Gastrocnemius medialis (tissue), 4 donors: ENCODE data around the gene MT1A. TPM values are rescaled to one million over a fixed set of nuclear protein-coding genes. Genes with fewer than 3 reads are reported as not detected.

Experiments
- ATAC-seq, 2 donors: fragments of 150-250 bp; one replicate each; pipeline ENCODE4 v1.9.1; 2016
- DNase-seq, 2 donors: peaks; one replicate each; pipeline ENCODE4 v3.0.0-alpha.2; 2019
- H3K27ac ChIP-seq, 4 donors: fragments of 200-600 bp; sonication (generic); 1 replicate in 1 of 4; 2 replicates in 3 of 4; pipeline ENCODE4 v1.5.1; 2016 to 2018; ENCODE audit warnings: mild to moderate bottlenecking in 2 of 4, moderate library complexity in 1 of 4
- H3K27me3 ChIP-seq, 3 donors: fragments of 200-600 bp; sonication (generic) in 2 of 3; 1 replicate in 1 of 3; 2 replicates in 2 of 3; pipeline versions ENCODE4 v1.5.1 to v1.6.0; 2016 to 2019; ENCODE audit warnings: mild to moderate bottlenecking in 1 of 3, moderate library complexity in 1 of 3
- H3K36me3 ChIP-seq, 2 donors: fragments of 200-600 bp; sonication (generic) in 1 of 2; one replicate each; pipeline ENCODE4 v1.5.1; 2017 to 2018
- H3K4me1 ChIP-seq, 2 donors: fragments of 200-600 bp; sonication (generic) in 1 of 2; one replicate each; pipeline ENCODE4 v1.5.1; 2016 to 2017; ENCODE audit warnings: mild to moderate bottlenecking in 2 of 2
- H3K4me3 ChIP-seq, 4 donors: fragments of 200-600 bp; sonication (generic) in 3 of 4; 1 replicate in 1 of 4; 2 replicates in 3 of 4; pipeline ENCODE4 v1.5.1; 2016 to 2019; ENCODE audit warnings: mild to moderate bottlenecking in 2 of 4
- H3K9me3 ChIP-seq, 3 donors: fragments of 200-600 bp; sonication (generic) in 2 of 3; 1 replicate in 1 of 3; 2 replicates in 2 of 3; pipeline ENCODE4 v1.5.1; 2016 to 2019
- CTCF ChIP-seq, 5 experiments: fragments of 450-650 bp in 3 of 5; fragments of 200-600 bp in 2 of 5; sonication (generic) in 2 of 5; IDR thresholded peaks in 4 of 5; conservative IDR thresholded peaks in 1 of 5; 1 replicate in 4 of 5; 2 replicates in 1 of 5; pipeline ENCODE4 v1.5.1; 2016 to 2019; ENCODE audit warnings: antibody characterized with exemption in 5 of 5, mild to moderate bottlenecking in 3 of 5, moderate library complexity in 3 of 5
- POLR2A ChIP-seq, 2 donors: fragments of 450-650 bp; IDR thresholded peaks; one replicate each; pipeline ENCODE4 v1.6.1; 2017; ENCODE audit warnings: antibody characterized with exemption in 2 of 2, mild to moderate bottlenecking in 2 of 2, moderate library complexity in 2 of 2
- in situ Hi-C, 4 donors: fragments of 200-750 bp; cut with MboI; loops; one replicate each; pipeline versions ENCODE4 v1.15.0 to v1.8.0; 2017; ENCODE audit warnings: low sequenced_read_pairs in 4 of 4
- intact Hi-C: fragments of 100-400 bp; cut with DNase I; formaldehyde crosslinking; loops from one replicate; pipeline ENCODE4 v1.15.1; 2023; ENCODE audit warnings: low total_unique reads
- total RNA-seq, 4 donors: library from RNA; depleted of rRNA; stranded (reverse); fragments of >200 nt; gene quantifications; one replicate each; pipeline versions ENCODE4 v1.1.0 to v1.2.3, GENCODE V29; 2016

Gene MT1A
- total RNA-seq, 4 donors from 2014 or later = 17.3 to 34.9 (median 20.2) TPM; not detected in 1

- DNase-seq (no peak), ATAC-seq (no peak)
- intact Hi-C loops (no loop called here), in situ Hi-C loops (no loop called here)
- no peaks in the 10 kb centered on the region for H3K9me3 ChIP-seq
- H3K27me3 ChIP-seq = peaks cover 2 to 8% (median 7%) of the 10 kb centered on the region in 3 donors
- H3K27ac ChIP-seq = no peak overlapping the region
- no peaks in the 10 kb centered on the region for H3K36me3 ChIP-seq
- peaks cover 0 to 12% of the 10 kb centered on the region in 2 donors for H3K4me1 ChIP-seq
- H3K4me3 ChIP-seq = no peak overlapping the region
- TF ChIP-seq POLR2A (IDR thresholded peaks at IDR 0.05) (no peak), CTCF (IDR thresholded peaks at IDR 0.05 in 4 of 5, conservative IDR thresholded peaks at IDR 0.05 in 1 of 5) (no peak)
Observed at GRCh38 chr16:56647641-56648431, 9.4 kb downstream of the MT1A start.

GRCh38 chr16:56649271-56649670, 10.8 kb downstream of the MT1A start:
- Histone ChIP-seq H3K9me3 (no peaks in the 10 kb centered on the region), H3K27me3 (peaks cover 0 to 8% (median 7%) of the 10 kb centered on the region in 3 donors), H3K4me3 (no peak overlapping the region), H3K27ac (no peak overlapping the region), H3K4me1 (no peaks in the 10 kb centered on the region), H3K36me3 (no peaks in the 10 kb centered on the region)
- no peak for TF ChIP-seq POLR2A (IDR thresholded peaks at IDR 0.05)
- TF ChIP-seq CTCF (IDR thresholded peaks at IDR 0.05 in 4 of 5, conservative IDR thresholded peaks at IDR 0.05 in 1 of 5) = no peak
- DNase-seq = no peak
- no peak for ATAC-seq
- in situ Hi-C loops (no loop called here), intact Hi-C loops (no loop called here)

- no peak overlapping the region for H3K4me3 ChIP-seq
- no peak for ATAC-seq
- DNase-seq = no peak
- H3K4me1 ChIP-seq = no peaks in the 10 kb centered on the region
- no peaks in the 10 kb centered on the region for H3K36me3 ChIP-seq
- TF ChIP-seq POLR2A (IDR thresholded peaks at IDR 0.05) (no peak), CTCF (IDR thresholded peaks at IDR 0.05 in 4 of 5, conservative IDR thresholded peaks at IDR 0.05 in 1 of 5) (no peak)
- H3K27me3 ChIP-seq = peaks cover 0 to 8% (median 7%) of the 10 kb centered on the region in 3 donors
- no peaks in the 10 kb centered on the region for H3K9me3 ChIP-seq
- intact Hi-C loops (no loop called here), in situ Hi-C loops (no loop called here)
- H3K27ac ChIP-seq = no peak overlapping the region
Observed at GRCh38 chr16:56649820-56650219, 11.4 kb downstream of the MT1A start.

- no peaks in the 10 kb centered on the region for H3K36me3 ChIP-seq
- no peak for ATAC-seq
- H3K27ac ChIP-seq = no peak within 1 kb of the TSS
- no peaks in the 10 kb centered on the region for H3K9me3 ChIP-seq
- H3K27me3 ChIP-seq = peaks cover 0 to 8% (median 7%) of the 10 kb centered on the region in 3 donors
- H3K4me3 ChIP-seq = no peak within 1 kb of the TSS
- no peak for DNase-seq
- TF ChIP-seq CTCF (IDR thresholded peaks at IDR 0.05 in 4 of 5, conservative IDR thresholded peaks at IDR 0.05 in 1 of 5) (no peak), POLR2A (IDR thresholded peaks at IDR 0.05) (no peak)
- no peaks in the 10 kb centered on the region for H3K4me1 ChIP-seq
- intact Hi-C loops (no loop called here), in situ Hi-C loops (no loop called here)
Observed at GRCh38 chr16:56651586-56651985, 13.1 kb downstream of the MT1A start, which contains the start of gene MT1B. MT1B (plus strand) TSS chr16:56651886; CDS start chr16:56651954, 68 bp downstream.
